ENCODE data around the gene LUZP2.

Gene LUZP2

GRCh38 chr11:24731554-24731953 lies 234.7 kb downstream of the LUZP2 start:
- no peak for DNase-seq

- DNase-seq = no peak
Measured at GRCh38 chr11:24734742-24735237, 237.9 kb downstream of the LUZP2 start.

GRCh38 chr11:24738972-24739371 lies 242.1 kb downstream of the LUZP2 start:
- DNase-seq = no peak

GRCh38 chr11:24739637-24740036 lies 242.8 kb downstream of the LUZP2 start:
- DNase-seq = no peak

GRCh38 chr11:24747275-24748251 lies 250.7 kb downstream of the LUZP2 start:
- DNase-seq = peak; percentile 81

GRCh38 chr11:24748261-24748660 lies 251.4 kb downstream of the LUZP2 start:
- DNase-seq = no peak

- DNase-seq = no peak
Measured at GRCh38 chr11:24754406-24754805, 257.6 kb downstream of the LUZP2 start.

- no peak for DNase-seq
Measured at GRCh38 chr11:24755260-24755839, 258.5 kb downstream of the LUZP2 start.

- no peak for DNase-seq
Measured at GRCh38 chr11:24759742-24760141, 262.9 kb downstream of the LUZP2 start.

- no peak for DNase-seq
Measured at GRCh38 chr11:24760681-24761080, 263.8 kb downstream of the LUZP2 start.

- no peak for DNase-seq
Measured at GRCh38 chr11:24762076-24762475, 265.2 kb downstream of the LUZP2 start.

GRCh38 chr11:24767411-24767810 lies 270.6 kb downstream of the LUZP2 start:
- DNase-seq = no peak

- no peak for DNase-seq
Measured at GRCh38 chr11:24773322-24773721, 276.5 kb downstream of the LUZP2 start.

- DNase-seq = no peak
Measured at GRCh38 chr11:24779791-24780190, 282.9 kb downstream of the LUZP2 start.

GRCh38 chr11:24781288-24781687 lies 284.4 kb downstream of the LUZP2 start:
- no peak for DNase-seq

- DNase-seq = no peak
Measured at GRCh38 chr11:24793479-24793878, 296.6 kb downstream of the LUZP2 start.

- no peak for DNase-seq
Measured at GRCh38 chr11:24794064-24794463, 297.2 kb downstream of the LUZP2 start.

GRCh38 chr11:24805671-24806070 lies 308.8 kb downstream of the LUZP2 start:
- DNase-seq = no peak

- no peak for DNase-seq
Measured at GRCh38 chr11:24808173-24808572, 311.3 kb downstream of the LUZP2 start.

- no peak for DNase-seq
Measured at GRCh38 chr11:24819006-24819405, 322.2 kb downstream of the LUZP2 start.

- DNase-seq = no peak
Measured at GRCh38 chr11:24819863-24820434, 323.1 kb downstream of the LUZP2 start.

- DNase-seq = no peak
Measured at GRCh38 chr11:24820541-24820940, 323.7 kb downstream of the LUZP2 start.

- DNase-seq = no peak
Measured at GRCh38 chr11:24828938-24829605, 332.2 kb downstream of the LUZP2 start.
